ENCODE data around the gene PEAK3. TPM values are rescaled to one million over a fixed set of nuclear protein-coding genes. Genes with fewer than 3 reads are reported as not detected.

Gene PEAK3
- total RNA-seq, 1 donor from 2014 or later, result 0.17 TPM

Other genes with a start within 250 kb of the PEAK3 start
- 147 and 289 TPM in 2 replicates for gene MKNK2, start 230.9 kb downstream of the PEAK3 start, total RNA-seq
- 26.4 and 54.0 TPM in 2 replicates for gene MOB3A, start 185.8 kb downstream of the PEAK3 start, total RNA-seq
- gene IZUMO4, start 185.3 kb downstream of the PEAK3 start, total RNA-seq, result 0.65 and 1.5 TPM in 2 replicates
- gene AP3D1, start 130.6 kb downstream of the PEAK3 start, total RNA-seq, result 75.7 and 137 TPM in 2 replicates
- 5.4 and 8.8 TPM in 2 replicates for gene DOT1L, start 118.2 kb downstream of the PEAK3 start, total RNA-seq
- 64.0 and 84.9 TPM in 2 replicates for gene PLEKHJ1, start 45.8 kb downstream of the PEAK3 start, total RNA-seq
- gene SF3A2, start 45.4 kb downstream of the PEAK3 start, total RNA-seq, result 43.4 and 93.6 TPM in 2 replicates
- gene AMH, start 32.9 kb downstream of the PEAK3 start, total RNA-seq, result 1.3 and 1.5 TPM in 2 replicates
- gene JSRP1, start 25.8 kb downstream of the PEAK3 start, total RNA-seq, result 0.17 TPM in 1 of 2 replicates, not detected in the other
- gene LINGO3, start 26.0 kb upstream of the PEAK3 start, total RNA-seq, result not detected in 2 replicates
- 114 and 166 TPM in 2 replicates for gene LSM7, start 46.4 kb upstream of the PEAK3 start, total RNA-seq
- gene SPPL2B, start 46.5 kb upstream of the PEAK3 start, total RNA-seq, result 32.1 and 33.2 TPM in 2 replicates
- under 0.01 and 0.14 TPM in 2 replicates for gene TMPRSS9, start 78.1 kb upstream of the PEAK3 start, total RNA-seq
- 48.3 and 53.5 TPM in 2 replicates for gene TIMM13, start 145.4 kb upstream of the PEAK3 start, total RNA-seq
- 57.3 and 179 TPM in 2 replicates for gene LMNB2, start 174.8 kb upstream of the PEAK3 start, total RNA-seq
- gene GADD45B, start 194.0 kb upstream of the PEAK3 start, total RNA-seq, result 53.4 and 114 TPM in 2 replicates